Ramos (cell line): ENCODE measurements around the gene DDC.
"Not testable (repeated sequence)": the region's sequence is repeated elsewhere in the genome, so short reads cannot be mapped to it uniquely, and the experiment has no call there.

ENCODE experiments used
- in situ Hi-C: fragments of 300-500 bp; cut with MboI; formaldehyde crosslinking; loops from one replicate; pipeline ENCODE4 v1.14.3; 2022; ENCODE audit warnings: low sequenced_read_pairs; ENCODE audit not compliant: unreplicated experiment

Gene DDC

GRCh38 chr7:50466815-50467585, 98.2 kb downstream of the DDC start:
- in situ Hi-C loops, result no loop called here

GRCh38 chr7:50463035-50463434, 102.2 kb downstream of the DDC start:
- in situ Hi-C loops, result no loop called here

GRCh38 chr7:50462361-50462760, 102.8 kb downstream of the DDC start:
- in situ Hi-C loops, result no loop called here

- in situ Hi-C loops, result no loop called here
Observed at GRCh38 chr7:50461695-50462094, 103.5 kb downstream of the DDC start.

- in situ Hi-C loops, result not testable (repeated sequence)
Observed at GRCh38 chr7:50459183-50459582, 106.0 kb downstream of the DDC start.

GRCh38 chr7:50458651-50459050, 106.6 kb downstream of the DDC start:
- in situ Hi-C loops, result not testable (repeated sequence)

GRCh38 chr7:50456371-50457123, 108.7 kb downstream of the DDC start:
- in situ Hi-C loops, result no loop called here

GRCh38 chr7:50455658-50456057, 109.5 kb downstream of the DDC start:
- in situ Hi-C loops, result no loop called here

GRCh38 chr7:50454968-50455367, 110.2 kb downstream of the DDC start:
- in situ Hi-C loops, result no loop called here

- in situ Hi-C loops, result no loop called here
Observed at GRCh38 chr7:50450590-50451032, 114.6 kb downstream of the DDC start.

GRCh38 chr7:50449881-50450589, 115.2 kb downstream of the DDC start, which contains the start of gene FIGNL1:
Gene FIGNL1 (minus strand): TSS chr7:50450350. CDS start chr7:50447287, 3,063 bp downstream.
- in situ Hi-C loops, result no loop called here

- in situ Hi-C loops, result no loop called here
Observed at GRCh38 chr7:50449501-50449880, 115.7 kb downstream of the DDC start.

GRCh38 chr7:50448823-50449222, 116.4 kb downstream of the DDC start:
- in situ Hi-C loops, result no loop called here

- in situ Hi-C loops, result no loop called here
Observed at GRCh38 chr7:50446542-50446960, 118.7 kb downstream of the DDC start.

GRCh38 chr7:50436133-50436806, 128.9 kb downstream of the DDC start:
- in situ Hi-C loops, result no loop called here

GRCh38 chr7:50431722-50432305, 133.4 kb downstream of the DDC start:
- in situ Hi-C loops, result no loop called here

- in situ Hi-C loops, result no loop called here
Observed at GRCh38 chr7:50431316-50431715, 133.9 kb downstream of the DDC start.

- in situ Hi-C loops, result no loop called here
Observed at GRCh38 chr7:50428911-50429310, 136.3 kb downstream of the DDC start.

- in situ Hi-C loops, result no loop called here
Observed at GRCh38 chr7:50427518-50427917, 137.7 kb downstream of the DDC start.
